Fibroblast of skin of scalp (primary cell): Measurements from ENCODE around the gene ZNF396.

Experiments used
- DNase-seq: peaks from one replicate; pipeline ENCODE4 v3.0.0-alpha.2; 2013

ZNF396 gene

GRCh38 chr18:35379421-35379820 is 2.3 kb upstream of the ZNF396 start:
- DNase-seq, result no peak

- no peak for DNase-seq
These were observed 1.4 kb upstream of the ZNF396 start for GRCh38 chr18:35378574-35378896.

DNA sequence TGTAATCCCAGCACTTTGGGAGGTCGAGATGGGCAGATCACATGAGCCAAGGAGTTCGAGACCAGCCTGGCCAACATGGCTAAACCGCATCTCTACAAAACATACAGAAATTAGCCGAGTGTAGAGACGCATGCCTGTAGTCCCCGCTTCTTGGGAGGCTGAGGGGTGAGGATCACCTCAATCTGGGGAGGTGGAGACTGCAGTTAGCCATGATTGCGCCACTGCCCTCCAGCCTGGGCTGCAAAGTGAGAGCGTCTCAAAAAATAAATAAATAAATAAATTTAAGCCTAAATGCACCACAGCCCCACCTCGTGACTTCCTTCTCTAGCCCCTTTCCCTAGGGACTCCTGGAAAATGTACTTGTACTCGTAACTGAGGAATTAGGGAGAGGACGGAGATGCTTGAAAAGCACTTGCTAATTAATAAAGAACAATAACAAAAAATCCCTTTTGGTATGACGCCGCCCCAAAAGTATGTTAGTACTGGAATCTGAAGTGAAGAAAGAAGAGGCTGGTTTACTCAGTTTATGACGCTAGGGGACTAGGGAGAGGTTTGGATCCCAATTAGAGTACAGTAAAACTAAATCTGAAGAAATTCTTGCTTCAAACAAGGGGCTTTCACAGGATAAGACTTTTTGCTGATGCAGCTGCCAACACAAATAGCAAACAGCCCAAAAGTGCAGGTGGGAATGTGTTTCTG is 887 bp upstream of the ZNF396 start:
- DNase-seq, result peak; percentile 62

- no peak for DNase-seq
These were observed 770 bp downstream of the ZNF396 start for GRCh38 chr18:35376393-35376741.

- no peak for DNase-seq
These were observed 2.4 kb downstream of the ZNF396 start for GRCh38 chr18:35374708-35375107.

GRCh38 chr18:35371412-35372195 is 5.5 kb downstream of the ZNF396 start:
- DNase-seq, result peak; percentile 83

- DNase-seq, result no peak
These were observed 8.0 kb downstream of the ZNF396 start for GRCh38 chr18:35369126-35369525.

GRCh38 chr18:35368595-35368994 is 8.5 kb downstream of the ZNF396 start:
- DNase-seq, result peak; percentile 50

GRCh38 chr18:35362531-35362930 is 14.6 kb downstream of the ZNF396 start:
- DNase-seq, result no peak

DNA sequence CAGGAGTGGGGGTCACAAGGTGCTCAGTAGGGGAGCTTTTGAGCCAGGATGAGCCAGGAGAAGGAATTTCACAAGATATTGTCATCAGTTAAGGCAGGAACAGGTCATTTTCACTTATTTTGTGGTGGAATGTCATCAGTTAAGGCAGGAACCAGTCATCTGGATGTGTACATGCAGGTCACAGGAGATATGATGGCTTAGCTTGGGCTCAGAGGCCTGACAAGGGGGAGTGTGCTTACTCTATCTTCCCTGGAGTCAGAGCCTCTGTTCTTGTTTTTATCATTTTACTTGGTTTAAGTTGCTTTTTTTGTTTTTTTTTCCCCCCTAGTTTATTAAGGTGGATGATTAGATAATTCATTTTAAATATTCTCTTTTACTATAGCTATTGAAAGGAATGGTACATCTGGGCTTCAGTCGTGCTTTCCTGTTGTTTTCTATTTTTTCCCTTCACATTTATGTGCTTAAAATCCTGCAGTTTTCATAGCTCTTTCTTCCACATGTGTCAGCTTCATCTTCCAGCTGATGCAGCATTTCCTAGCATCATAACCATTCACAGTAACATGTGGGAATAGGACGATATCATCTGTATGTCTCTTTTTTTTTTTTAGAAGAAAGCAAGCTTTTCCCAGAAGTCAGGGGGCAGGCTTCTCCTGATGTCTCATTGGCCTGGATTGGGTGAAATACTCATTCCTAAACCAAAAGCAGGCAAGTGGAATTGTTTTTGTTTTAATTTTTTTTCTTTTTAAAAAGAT is 15.4 kb downstream of the ZNF396 start:
- no peak for DNase-seq

DNA sequence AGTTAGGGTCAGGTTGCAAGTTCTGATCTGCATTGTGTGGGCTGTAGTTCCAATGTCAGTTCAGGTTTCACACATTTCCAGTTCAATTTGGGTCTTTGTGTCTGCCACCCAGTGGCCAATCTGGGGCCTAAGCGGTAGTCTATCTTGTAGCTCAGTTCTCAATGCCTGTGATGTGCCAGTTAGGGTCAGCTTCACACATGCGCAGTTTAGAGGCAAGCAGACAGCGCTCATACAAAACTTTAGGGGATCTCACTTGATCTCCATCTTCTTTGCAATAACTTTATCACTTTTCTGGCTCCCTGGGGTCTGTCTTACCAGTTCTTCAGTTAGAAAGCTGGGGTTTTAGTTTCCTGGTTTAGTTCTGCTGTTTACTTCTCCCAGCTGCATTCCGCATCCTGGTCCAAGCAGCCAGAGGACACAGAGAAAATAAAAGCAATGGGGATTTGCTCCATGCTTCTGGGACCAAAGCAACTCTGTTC is 22.0 kb downstream of the ZNF396 start:
- DNase-seq, result peak; percentile 84

DNA sequence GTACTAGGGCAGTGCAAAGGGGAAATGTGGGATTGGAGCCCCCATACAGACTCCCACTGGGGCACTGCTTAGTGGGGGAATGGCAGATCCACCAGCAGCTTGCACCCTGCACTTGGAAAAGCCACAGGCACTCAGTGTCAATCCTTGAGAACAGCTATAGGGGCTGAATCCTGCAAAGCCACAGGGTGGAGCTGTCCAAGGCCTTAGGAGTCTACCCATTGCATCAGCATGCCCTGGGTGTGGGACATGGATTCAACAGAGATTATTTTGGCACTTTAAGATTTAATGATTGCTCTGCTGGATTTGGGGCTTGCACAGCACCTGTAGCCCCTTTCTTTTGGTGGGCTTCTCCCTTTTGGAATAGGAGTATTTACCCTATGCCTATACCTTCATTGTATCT is 24.4 kb downstream of the ZNF396 start:
- DNase-seq, result no peak

DNA sequence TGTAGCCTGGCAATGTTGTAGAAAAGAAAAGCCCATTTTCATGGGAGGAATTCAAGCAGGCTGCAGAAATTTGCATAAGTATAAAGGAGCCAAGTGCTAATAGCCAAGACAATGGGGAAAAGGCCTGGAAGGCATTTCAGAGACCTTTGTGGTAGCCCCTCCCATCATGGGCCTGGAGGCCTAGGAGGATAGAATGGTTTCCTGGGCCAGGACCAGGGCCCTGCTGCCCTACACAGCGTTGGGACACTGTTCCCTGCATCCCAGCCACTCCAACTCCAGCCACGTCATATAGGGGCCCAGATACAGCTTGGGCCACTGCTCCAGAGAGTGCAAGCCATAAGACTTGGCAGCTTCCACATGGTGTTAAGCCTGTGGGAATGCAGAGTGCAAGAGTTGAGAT is 24.9 kb downstream of the ZNF396 start:
- DNase-seq, result no peak

GRCh38 chr18:35348001-35348400 is 29.1 kb downstream of the ZNF396 start:
- DNase-seq, result no peak

DNA sequence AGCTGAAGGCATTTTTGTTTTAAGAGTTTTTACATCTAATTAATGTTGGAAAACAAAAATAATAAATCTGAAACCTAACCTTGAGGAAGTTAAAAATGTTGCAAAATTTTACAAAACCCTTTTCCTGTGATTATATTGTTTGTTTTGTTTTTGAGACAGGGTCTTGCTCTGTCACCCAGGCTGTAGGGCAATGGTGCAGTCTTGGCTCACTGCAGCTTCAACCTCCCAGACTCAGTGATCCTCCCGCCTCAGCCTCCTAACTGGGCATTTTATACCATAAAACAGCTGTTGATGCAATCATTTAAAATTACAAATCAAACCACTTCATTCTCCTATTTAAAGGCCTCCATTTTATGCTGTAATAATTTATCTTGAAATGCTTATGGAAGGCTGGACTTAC is 31.2 kb downstream of the ZNF396 start:
- DNase-seq, result no peak

DNA sequence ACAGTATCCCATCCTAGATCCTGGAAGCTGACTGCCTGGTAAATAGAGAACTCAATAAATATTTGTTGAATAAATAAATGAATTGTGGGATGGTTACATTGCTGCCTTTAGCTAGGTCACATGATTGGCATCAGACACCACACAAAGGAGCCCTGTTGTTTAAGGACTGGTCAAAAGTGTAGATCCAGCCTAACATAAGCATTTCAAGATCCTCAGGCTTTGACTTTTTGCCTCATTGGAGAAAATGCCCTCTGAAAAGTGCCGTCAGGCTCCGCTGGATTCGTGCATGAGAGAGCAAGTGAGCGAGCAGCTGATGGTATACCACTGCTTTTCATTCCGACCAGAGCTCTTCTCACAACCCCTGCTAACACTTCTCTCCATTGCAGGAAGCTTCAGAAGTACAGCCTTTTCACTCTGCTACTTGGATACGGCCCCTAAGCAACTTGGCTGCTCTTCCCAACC is 31.6 kb downstream of the ZNF396 start:
- DNase-seq, result no peak

DNA sequence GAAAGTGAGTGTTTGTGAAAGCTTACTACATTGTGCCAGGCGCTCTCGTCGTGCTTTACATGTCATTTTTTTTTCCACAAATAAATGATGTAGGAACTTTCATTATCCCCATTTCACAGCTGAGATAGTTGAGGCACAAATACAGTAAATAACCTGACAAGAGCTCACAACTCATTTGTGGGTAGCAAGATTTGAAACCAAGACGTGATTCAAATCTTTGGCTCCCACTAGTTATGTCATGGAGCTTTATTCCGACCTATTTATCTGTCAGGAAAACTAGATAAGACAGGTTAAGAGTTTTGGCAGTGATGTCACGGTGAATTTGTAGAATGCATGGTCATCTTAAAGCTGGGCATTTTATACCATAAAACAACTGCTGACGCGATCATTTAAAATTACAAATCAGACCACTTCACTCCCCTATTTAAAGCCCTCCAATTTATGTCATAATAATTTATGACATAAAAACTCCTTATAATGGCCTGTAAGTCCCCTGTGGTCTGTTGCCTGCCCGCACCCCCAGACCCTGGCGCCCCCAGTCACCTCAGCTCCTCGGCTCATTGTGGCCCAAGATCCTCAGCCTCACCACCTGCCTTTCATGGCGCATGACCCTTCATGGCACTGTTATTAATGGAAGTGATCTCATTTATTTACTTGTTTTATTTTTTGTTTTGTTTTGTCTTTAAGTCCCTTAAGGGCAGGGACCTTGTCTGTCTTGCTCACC is 32.2 kb downstream of the ZNF396 start:
- no peak for DNase-seq

GRCh38 chr18:35343936-35344735 is 33.0 kb downstream of the ZNF396 start, which contains the start of gene ZNF24:
Gene ZNF24 (minus strand): TSS chr18:35344420. CDS start chr18:35340650, 3,770 bp downstream.
- peak; percentile 94 for DNase-seq

DNA sequence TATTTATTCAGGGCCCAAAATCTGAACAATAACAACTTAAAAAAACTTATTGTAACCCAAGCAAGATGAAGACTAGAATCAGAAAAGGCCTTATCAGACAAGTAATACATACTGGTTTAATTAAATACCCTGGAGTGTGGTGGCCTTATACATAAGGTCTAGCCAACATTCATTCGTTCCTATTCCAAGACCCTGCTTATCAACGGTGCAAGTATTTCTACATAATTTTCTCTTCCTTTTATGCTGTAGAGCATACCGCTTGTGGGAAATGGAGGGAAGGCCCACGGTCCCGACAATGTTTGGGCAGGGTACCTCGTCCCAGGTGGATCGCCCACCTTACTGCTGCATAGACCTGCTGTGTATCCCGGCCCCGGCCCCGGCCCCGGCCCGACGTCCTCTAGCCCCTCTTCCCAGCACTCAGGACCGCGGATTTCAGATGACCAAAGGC is 33.6 kb downstream of the ZNF396 start:
- DNase-seq, result no peak

- DNase-seq, result no peak
These were observed 39.9 kb downstream of the ZNF396 start for GRCh38 chr18:35337286-35337685.

DNA sequence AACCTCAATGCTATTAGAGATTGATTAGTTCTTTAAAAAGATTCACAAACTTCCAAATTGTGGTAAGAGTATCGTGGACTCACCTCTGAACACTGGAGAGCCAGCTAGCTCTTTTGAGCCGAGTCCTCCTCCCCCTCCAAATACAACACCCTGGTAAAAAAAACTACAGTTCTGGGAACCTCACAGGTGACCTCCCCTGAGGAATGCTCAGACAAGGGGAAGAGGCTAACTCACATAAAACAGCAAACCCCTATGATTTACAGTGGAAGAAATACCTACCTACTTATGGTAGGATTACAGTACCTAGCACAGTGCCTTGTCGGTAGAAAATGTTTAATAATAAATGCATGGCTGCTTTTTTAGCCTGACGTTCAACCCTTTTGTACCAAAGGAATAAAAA is 41.3 kb downstream of the ZNF396 start:
- no peak for DNase-seq

DNA sequence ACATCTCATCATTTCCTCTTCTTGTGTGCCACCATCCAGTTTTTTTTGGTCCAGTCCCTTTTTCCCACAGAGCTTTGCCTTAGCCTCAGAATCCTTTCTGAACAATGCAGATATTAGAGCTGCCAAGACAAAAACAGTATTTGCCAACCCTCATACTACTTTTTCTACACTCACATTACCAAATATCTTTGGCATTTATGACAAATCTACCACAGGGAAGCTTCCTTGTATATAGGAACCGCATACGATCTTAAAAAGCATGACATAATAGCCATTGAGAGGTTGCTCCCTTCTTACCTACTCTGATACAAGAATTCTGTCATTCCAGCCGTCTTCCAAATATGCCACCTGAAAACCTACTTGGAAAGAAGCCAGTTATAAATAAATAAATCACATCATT is 42.3 kb downstream of the ZNF396 start:
- peak; percentile 47 for DNase-seq
